ENCODE results near the gene TNFRSF9. TPM values are rescaled to one million over a fixed set of nuclear protein-coding genes. Genes with fewer than 3 reads are reported as not detected.
"Not testable (repeated sequence)": the region's sequence is repeated elsewhere in the genome, so short reads cannot be mapped to it uniquely, and the experiment has no call there.

TNFRSF9 gene
- total and polyA plus RNA-seq, 2 experiments from 2014 or later, result not detected

DNA sequence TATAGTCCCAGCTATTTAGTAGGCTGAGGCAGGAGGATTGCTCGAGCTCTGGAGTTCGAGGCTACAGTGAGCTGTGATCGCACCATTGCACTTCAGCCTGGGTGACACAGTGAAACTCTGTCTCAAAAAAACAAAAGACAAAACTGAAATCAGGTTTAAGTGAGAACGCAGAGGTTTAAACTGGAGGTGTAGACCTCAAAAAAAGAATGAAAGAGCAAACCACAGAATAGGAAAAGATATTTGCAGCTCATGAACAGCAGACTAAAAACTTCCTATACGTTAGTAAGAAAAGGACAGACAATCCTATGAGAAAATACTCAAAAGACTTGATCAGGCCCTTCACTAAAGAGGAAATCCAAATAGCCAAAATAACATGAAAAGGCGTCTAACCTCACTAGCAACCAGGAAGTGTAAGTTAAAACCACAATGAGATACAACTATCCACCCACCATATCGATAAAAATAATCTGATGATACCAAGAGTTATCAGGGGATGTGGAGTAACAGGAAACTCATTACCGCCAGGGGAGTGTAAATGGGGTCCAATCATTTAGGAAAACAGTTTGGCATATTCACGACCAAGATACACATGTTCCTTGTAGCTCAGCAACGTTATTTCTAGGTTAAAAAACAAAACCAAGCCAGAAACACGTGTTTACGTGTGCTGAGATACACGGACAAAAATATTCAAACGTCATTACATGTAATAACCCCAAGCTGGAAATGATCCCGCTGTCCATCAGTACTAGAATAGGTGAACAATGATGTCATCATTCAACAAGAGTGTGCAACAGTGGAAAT is 9.8 kb downstream of the TNFRSF9 start:
- no peak overlapping the region for H3K4me2 ChIP-seq (ENCODE audit: unreplicated experiment)
- H3K4me3 ChIP-seq, result no peak overlapping the region
- no peak for TF ChIP-seq EZH2phosphoT487 (IDR thresholded peaks at IDR 0.05; ENCODE audit: insufficient read depth, low read depth)
- no peak for TF ChIP-seq EZH2 (IDR thresholded peaks at IDR 0.05; ENCODE audit: insufficient read depth, poor library complexity, severe bottlenecking)
- no peak for DNase-seq
- in situ Hi-C loops (cut with MboI), result no loop called here
- H3K79me2 ChIP-seq (ENCODE audit: insufficient read depth), result no peaks in the 10 kb centered on the region
- no peaks in the 10 kb centered on the region for H3K9me3 ChIP-seq (ENCODE audit: low read depth)
- WGBS, 2 experiments (ENCODE audit: low coverage in 1 of 2, low lambda C conversion rate in 2 of 2, missing lambda C conversion rate in 2 of 2), result 74 to 78% methylated on average over 15 of the region's 15 CpGs
- H3K9me2 ChIP-seq (ENCODE audit: insufficient read depth), result no peaks in the 10 kb centered on the region
- H3K4me1 ChIP-seq (ENCODE audit: insufficient read depth), result no peaks in the 10 kb centered on the region
- no peaks in the 10 kb centered on the region for H3K36me3 ChIP-seq (ENCODE audit: low read depth)
- no peaks in the 10 kb centered on the region for H4K20me1 ChIP-seq (ENCODE audit: insufficient read depth)
- no peaks in the 10 kb centered on the region for H3F3A ChIP-seq (ENCODE audit: insufficient read depth)
- H3K9ac ChIP-seq, result no peak overlapping the region
- peaks cover 20% of the 10 kb centered on the region for H3K27me3 ChIP-seq (replicated peaks; ENCODE audit: insufficient read depth)
- H3K27ac ChIP-seq, result no peak overlapping the region
- no peak overlapping the region for H2AFZ ChIP-seq

DNA sequence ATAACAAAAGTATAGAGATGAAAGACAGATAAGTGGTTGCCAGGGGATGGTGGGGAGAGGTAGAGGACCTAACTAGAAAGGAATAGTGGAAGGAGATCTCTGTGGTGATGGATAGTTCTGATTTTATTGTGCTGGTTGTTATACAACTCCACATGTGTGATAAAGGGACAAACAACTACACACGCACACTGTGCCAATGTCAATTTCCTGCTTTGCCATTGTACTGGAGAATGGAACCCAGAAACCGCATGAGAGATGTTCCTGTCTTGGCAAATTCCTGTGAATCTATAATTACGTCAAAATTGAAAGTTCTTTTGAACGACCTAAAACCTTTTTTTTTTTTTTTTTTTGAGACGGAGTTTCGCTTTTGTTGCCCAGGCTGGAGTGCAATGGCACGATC is 11.0 kb downstream of the TNFRSF9 start:
- Histone ChIP-seq H3K27ac (no peak overlapping the region), H3K4me2 (ENCODE audit: unreplicated experiment) (no peak overlapping the region), H3K9me3 (ENCODE audit: low read depth) (no peaks in the 10 kb centered on the region), H3K4me3 (no peak overlapping the region), H2AFZ (no peak overlapping the region), H4K20me1 (ENCODE audit: insufficient read depth) (no peaks in the 10 kb centered on the region), H3K9me2 (ENCODE audit: insufficient read depth) (no peaks in the 10 kb centered on the region), H3K79me2 (ENCODE audit: insufficient read depth) (no peaks in the 10 kb centered on the region), H3K36me3 (ENCODE audit: low read depth) (no peaks in the 10 kb centered on the region), H3K27me3 (replicated peaks; ENCODE audit: insufficient read depth) (peaks cover 24% of the 10 kb centered on the region), H3K4me1 (ENCODE audit: insufficient read depth) (no peaks in the 10 kb centered on the region), H3F3A (ENCODE audit: insufficient read depth) (no peaks in the 10 kb centered on the region), H3K9ac (no peak overlapping the region)
- DNase-seq, result no peak
- TF ChIP-seq EZH2 (IDR thresholded peaks at IDR 0.05; ENCODE audit: insufficient read depth, poor library complexity, severe bottlenecking) (no peak), EZH2phosphoT487 (IDR thresholded peaks at IDR 0.05; ENCODE audit: insufficient read depth, low read depth) (no peak)
- 69 to 72% methylated on average over 7 of the region's 7 CpGs for WGBS, 2 experiments (ENCODE audit: low coverage in 1 of 2, low lambda C conversion rate in 2 of 2, missing lambda C conversion rate in 2 of 2)
- in situ Hi-C loops (cut with MboI), result no loop called here

DNA sequence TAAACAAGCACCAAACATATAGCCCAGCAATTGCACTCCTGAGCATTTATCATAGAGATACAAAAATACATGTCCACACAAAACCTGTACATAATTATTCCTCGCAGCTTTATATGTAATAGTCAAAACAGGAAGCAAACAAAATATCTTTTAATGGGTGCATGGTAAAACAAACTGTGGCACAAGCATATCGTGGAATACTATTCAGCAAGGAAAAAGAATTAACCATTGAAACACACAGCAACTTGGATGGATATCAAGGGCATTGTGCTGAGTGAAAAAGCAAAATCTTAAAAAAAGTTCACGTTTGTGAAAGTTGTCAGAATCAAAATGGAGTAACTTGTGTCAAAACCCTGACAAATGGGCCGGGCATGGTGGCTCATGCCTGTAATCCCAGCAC is 12.4 kb downstream of the TNFRSF9 start:
- no peaks in the 10 kb centered on the region for H3K36me3 ChIP-seq (ENCODE audit: low read depth)
- TF ChIP-seq EZH2phosphoT487 (IDR thresholded peaks at IDR 0.05; ENCODE audit: insufficient read depth, low read depth), result no peak
- TF ChIP-seq EZH2 (IDR thresholded peaks at IDR 0.05; ENCODE audit: insufficient read depth, poor library complexity, severe bottlenecking), result no peak
- H3K27ac ChIP-seq, result no peak overlapping the region
- no peaks in the 10 kb centered on the region for H4K20me1 ChIP-seq (ENCODE audit: insufficient read depth)
- in situ Hi-C loops (cut with MboI), result no loop called here
- peaks cover 24% of the 10 kb centered on the region for H3K27me3 ChIP-seq (replicated peaks; ENCODE audit: insufficient read depth)
- no peak overlapping the region for H3K4me2 ChIP-seq (ENCODE audit: unreplicated experiment)
- H3K79me2 ChIP-seq (ENCODE audit: insufficient read depth), result no peaks in the 10 kb centered on the region
- DNase-seq, result no peak
- no peaks in the 10 kb centered on the region for H3K9me2 ChIP-seq (ENCODE audit: insufficient read depth)
- no peaks in the 10 kb centered on the region for H3K9me3 ChIP-seq (ENCODE audit: low read depth)
- no peaks in the 10 kb centered on the region for H3F3A ChIP-seq (ENCODE audit: insufficient read depth)
- H3K4me3 ChIP-seq, result no peak overlapping the region
- 52 to 60% methylated on average over 4 of the region's 4 CpGs for WGBS, 2 experiments (ENCODE audit: low coverage in 1 of 2, low lambda C conversion rate in 2 of 2, missing lambda C conversion rate in 2 of 2)
- H2AFZ ChIP-seq, result no peak overlapping the region
- no peak overlapping the region for H3K9ac ChIP-seq
- H3K4me1 ChIP-seq (ENCODE audit: insufficient read depth), result no peaks in the 10 kb centered on the region

DNA sequence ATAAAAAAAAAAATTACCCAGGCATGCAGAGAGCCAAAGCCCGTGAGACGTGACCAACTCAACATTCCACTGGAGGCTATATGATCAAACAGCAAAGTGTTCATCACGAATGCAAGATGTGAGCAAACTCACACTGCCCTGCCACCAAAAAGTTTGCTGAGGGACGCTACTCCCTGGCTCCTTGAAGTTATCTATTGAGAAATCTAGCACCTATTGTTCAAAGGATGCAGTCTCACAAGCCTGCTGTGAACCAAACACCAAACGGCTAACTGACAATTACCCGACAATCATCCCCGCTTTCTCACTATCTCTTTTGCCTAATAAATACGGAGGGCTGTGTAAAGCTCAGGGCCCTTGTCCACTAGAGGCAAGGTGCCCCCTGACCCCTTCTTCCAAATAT is 13.6 kb downstream of the TNFRSF9 start:
- WGBS, 2 experiments (ENCODE audit: low coverage in 1 of 2, low lambda C conversion rate in 2 of 2, missing lambda C conversion rate in 2 of 2), result 29 to 31% methylated on average over 8 of the region's 8 CpGs
- H3K4me1 ChIP-seq (ENCODE audit: insufficient read depth); H3K9me3 ChIP-seq (ENCODE audit: low read depth); H2AFZ ChIP-seq; H4K20me1 ChIP-seq (ENCODE audit: insufficient read depth); H3K27ac ChIP-seq; H3K4me3 ChIP-seq; H3K4me2 ChIP-seq (ENCODE audit: unreplicated experiment); H3K79me2 ChIP-seq (ENCODE audit: insufficient read depth); H3K9me2 ChIP-seq (ENCODE audit: insufficient read depth); H3F3A ChIP-seq (ENCODE audit: insufficient read depth); in situ Hi-C loops (cut with MboI); DNase-seq; H3K9ac ChIP-seq; H3K36me3 ChIP-seq (ENCODE audit: low read depth): not testable (repeated sequence)
- peaks cover 24% of the 10 kb centered on the region for H3K27me3 ChIP-seq (replicated peaks; ENCODE audit: insufficient read depth)
